ENCODE data around the gene USP10. TPM values are rescaled to one million over a fixed set of nuclear protein-coding genes. Genes with fewer than 3 reads are reported as not detected.
"Not testable (repeated sequence)": the region's sequence is repeated elsewhere in the genome, so short reads cannot be mapped to it uniquely, and the experiment has no call there.

Gene USP10
- total RNA-seq, 1 experiment from 2014 or later, result 51.1 TPM

GRCh38 chr16:84672276-84673202 lies 27.3 kb upstream of the USP10 start:
- peak; percentile 60 for DNase-seq (ENCODE audit: low read depth)

- no peak for DNase-seq (ENCODE audit: low read depth)
Measured at GRCh38 chr16:84673203-84673535, 26.6 kb upstream of the USP10 start.

GRCh38 chr16:84673561-84673960 lies 26.2 kb upstream of the USP10 start:
- no peak for DNase-seq (ENCODE audit: low read depth)

GRCh38 chr16:84675423-84675822 lies 24.4 kb upstream of the USP10 start:
- no peak for DNase-seq (ENCODE audit: low read depth)

- no peak for DNase-seq (ENCODE audit: low read depth)
Measured at GRCh38 chr16:84675884-84676283, 23.9 kb upstream of the USP10 start.

- DNase-seq (ENCODE audit: low read depth), result no peak
Measured at GRCh38 chr16:84677017-84677803, 22.6 kb upstream of the USP10 start.

- no peak for DNase-seq (ENCODE audit: low read depth)
Measured at GRCh38 chr16:84677849-84678248, 22.0 kb upstream of the USP10 start.

- DNase-seq (ENCODE audit: low read depth), result no peak
Measured at GRCh38 chr16:84678541-84678940, 21.3 kb upstream of the USP10 start.

GRCh38 chr16:84680165-84680842 lies 19.5 kb upstream of the USP10 start:
- no peak for DNase-seq (ENCODE audit: low read depth)

GRCh38 chr16:84680843-84681629 lies 18.8 kb upstream of the USP10 start:
- DNase-seq (ENCODE audit: low read depth), result no peak

- no peak for DNase-seq (ENCODE audit: low read depth)
Measured at GRCh38 chr16:84683691-84684591, 15.9 kb upstream of the USP10 start.

GRCh38 chr16:84684592-84684965 lies 15.2 kb upstream of the USP10 start:
- DNase-seq (ENCODE audit: low read depth), result no peak

- no peak for DNase-seq (ENCODE audit: low read depth)
Measured at GRCh38 chr16:84685210-84685609, 14.6 kb upstream of the USP10 start.

GRCh38 chr16:84686707-84687298 lies 13.0 kb upstream of the USP10 start:
- peak; percentile 21 for DNase-seq (ENCODE audit: low read depth)

- DNase-seq (ENCODE audit: low read depth), result peak; percentile 84
Measured at GRCh38 chr16:84687715-84688114, 12.1 kb upstream of the USP10 start.

GRCh38 chr16:84688163-84688562 lies 11.6 kb upstream of the USP10 start:
- DNase-seq (ENCODE audit: low read depth), result not testable (repeated sequence)

- DNase-seq (ENCODE audit: low read depth), result peak; percentile 77
Measured at GRCh38 chr16:84689111-84689510, 10.7 kb upstream of the USP10 start.

GRCh38 chr16:84690088-84690819 lies 9.5 kb upstream of the USP10 start:
- DNase-seq (ENCODE audit: low read depth), result no peak

GRCh38 chr16:84692451-84693214 lies 7.2 kb upstream of the USP10 start:
- no peak for DNase-seq (ENCODE audit: low read depth)
